ENCODE results near the gene AADAC.

DNA sequence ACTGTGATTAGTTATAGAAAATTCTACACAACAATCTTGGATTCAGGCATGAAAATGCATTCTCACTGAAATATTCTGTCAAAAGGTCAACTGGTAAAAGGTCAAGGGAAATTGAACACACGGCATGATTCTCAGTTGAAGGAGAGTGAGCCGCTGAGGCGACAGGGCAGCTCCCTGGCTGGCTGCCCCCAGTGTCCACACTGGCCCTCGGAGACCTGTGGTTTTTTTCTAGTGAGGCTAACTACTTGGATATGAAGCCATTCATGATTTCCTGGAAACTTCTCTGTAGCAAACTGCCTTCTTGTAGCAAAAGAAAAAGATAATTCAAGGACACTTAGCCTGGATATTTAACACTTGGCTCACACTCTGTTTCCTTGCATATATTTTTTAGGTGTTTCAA is 43.0 kb upstream of the AADAC start:
- TF ChIP-seq, protein P1, sequence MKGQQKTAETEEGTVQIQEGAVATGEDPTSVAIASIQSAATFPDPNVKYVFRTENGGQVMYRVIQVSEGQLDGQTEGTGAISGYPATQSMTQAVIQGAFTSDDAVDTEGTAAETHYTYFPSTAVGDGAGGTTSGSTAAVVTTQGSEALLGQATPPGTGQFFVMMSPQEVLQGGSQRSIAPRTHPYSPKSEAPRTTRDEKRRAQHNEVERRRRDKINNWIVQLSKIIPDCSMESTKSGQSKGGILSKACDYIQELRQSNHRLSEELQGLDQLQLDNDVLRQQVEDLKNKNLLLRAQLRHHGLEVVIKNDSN (IDR thresholded peaks at IDR 0.05; ENCODE audit: borderline replicate concordance, low read depth) = no peak
- no peak for TF ChIP-seq TAF1 (IDR thresholded peaks at IDR 0.05; ENCODE audit: borderline replicate concordance, low read depth, low read length)

Measured in SK-N-SH (cell line).